Stimulated activated naive CD8-positive, alpha-beta T cell treated with anti-CD3 and anti-CD28 coated beads, Interleukin-15, Interleukin-2, amounts not matched to agents 100 ng/mL and 50 ng/mL, for 24 hours (primary cell): ENCODE results near the gene CABYR.
A peak's percentile ranks its signal among the peaks of the same experiment; 100 is the strongest.

Source experiments
- H3K27ac Mint-ChIP-seq: one replicate; pipeline ENCODE4 v1.8.0; 2021; ENCODE audit warnings: mild to moderate bottlenecking, mixed read lengths
- H3K27me3 Mint-ChIP-seq: one replicate; pipeline ENCODE4 v1.8.0; 2021; ENCODE audit warnings: mixed read lengths
- H3K36me3 Mint-ChIP-seq: one replicate; pipeline ENCODE4 v1.8.0; 2021; ENCODE audit warnings: low read depth, mixed read lengths
- H3K4me1 Mint-ChIP-seq: one replicate; pipeline ENCODE4 v1.8.0; 2021; ENCODE audit warnings: low read depth, mixed read lengths
- H3K4me3 Mint-ChIP-seq: one replicate; pipeline ENCODE4 v1.8.0; 2021; ENCODE audit warnings: mild to moderate bottlenecking, mixed read lengths
- H3K9me3 Mint-ChIP-seq: one replicate; pipeline ENCODE4 v1.8.0; 2021; ENCODE audit warnings: mixed read lengths

Gene CABYR

DNA sequence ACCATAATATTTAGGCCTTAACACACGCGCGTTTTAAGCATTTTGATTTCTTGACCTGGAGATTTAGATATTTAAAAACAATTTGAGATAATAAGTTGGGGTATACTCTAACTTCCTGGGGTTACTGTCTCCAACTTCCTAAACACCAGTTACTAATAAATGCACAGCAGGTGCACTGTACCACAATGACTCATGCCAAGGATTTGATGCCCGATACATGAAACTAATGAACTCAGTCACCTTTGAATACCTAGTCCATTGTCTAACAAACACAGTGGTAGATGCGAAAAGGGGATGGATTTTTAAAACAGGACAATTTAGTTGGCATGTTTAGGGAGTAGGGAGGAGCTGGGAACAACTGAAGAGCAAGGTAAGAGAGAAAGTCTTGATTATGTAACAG lies 21.2 kb downstream of the CABYR start:
- H3K27me3 Mint-ChIP-seq, result no peaks in the 10 kb centered on the region
- no peak overlapping the region for H3K27ac Mint-ChIP-seq
- no peak overlapping the region for H3K4me3 Mint-ChIP-seq
- H3K36me3 Mint-ChIP-seq, result no peaks in the 10 kb centered on the region
- H3K9me3 Mint-ChIP-seq, result no peaks in the 10 kb centered on the region
- H3K4me1 Mint-ChIP-seq, result no peaks in the 10 kb centered on the region

DNA sequence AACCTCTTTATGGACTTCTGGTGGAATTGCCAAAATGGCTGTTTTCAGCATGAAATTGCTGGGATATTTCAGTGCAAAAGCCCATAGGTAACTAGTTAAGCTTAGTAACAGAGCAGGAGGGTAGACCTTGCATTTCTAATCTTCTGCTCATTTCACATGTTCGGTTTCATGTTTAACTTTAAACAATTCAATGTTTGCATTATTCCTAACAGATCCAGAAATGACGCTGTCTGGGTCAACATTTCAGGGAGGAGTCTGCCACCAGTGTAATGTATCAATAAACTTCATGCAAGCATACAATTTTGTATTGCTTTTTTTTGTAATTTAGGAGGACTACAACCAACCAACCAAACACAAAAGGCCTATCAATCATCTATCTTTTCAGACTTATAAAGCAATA lies 22.4 kb downstream of the CABYR start:
- H3K4me3 Mint-ChIP-seq, result no peak overlapping the region
- no peaks in the 10 kb centered on the region for H3K27me3 Mint-ChIP-seq
- H3K27ac Mint-ChIP-seq, result no peak overlapping the region
- H3K4me1 Mint-ChIP-seq, result no peaks in the 10 kb centered on the region
- H3K36me3 Mint-ChIP-seq, result no peaks in the 10 kb centered on the region
- H3K9me3 Mint-ChIP-seq, result no peaks in the 10 kb centered on the region

DNA sequence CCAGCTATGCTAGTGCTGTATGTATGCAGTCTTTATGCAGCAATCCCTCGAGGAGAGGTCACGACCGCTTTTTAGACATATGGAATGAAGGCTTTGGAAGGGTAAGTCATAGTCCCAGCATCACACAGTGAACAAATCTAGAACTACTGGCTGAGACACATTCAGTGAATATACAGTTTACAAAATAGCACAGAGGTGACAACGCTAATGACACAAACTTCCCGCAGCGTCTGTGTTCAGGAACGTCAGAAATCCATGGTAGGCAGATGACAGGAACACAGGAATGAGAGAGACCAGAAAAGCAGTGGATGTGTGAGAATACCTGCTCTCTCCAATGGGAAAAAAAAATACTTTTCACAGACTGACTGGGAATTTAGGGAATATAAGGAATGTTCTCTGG lies 29.6 kb downstream of the CABYR start:
- Mint-ChIP-seq H3K36me3 (no peaks in the 10 kb centered on the region), H3K4me1 (no peaks in the 10 kb centered on the region), H3K27ac (no peak overlapping the region), H3K27me3 (no peaks in the 10 kb centered on the region), H3K9me3 (no peaks in the 10 kb centered on the region), H3K4me3 (no peak overlapping the region)

DNA sequence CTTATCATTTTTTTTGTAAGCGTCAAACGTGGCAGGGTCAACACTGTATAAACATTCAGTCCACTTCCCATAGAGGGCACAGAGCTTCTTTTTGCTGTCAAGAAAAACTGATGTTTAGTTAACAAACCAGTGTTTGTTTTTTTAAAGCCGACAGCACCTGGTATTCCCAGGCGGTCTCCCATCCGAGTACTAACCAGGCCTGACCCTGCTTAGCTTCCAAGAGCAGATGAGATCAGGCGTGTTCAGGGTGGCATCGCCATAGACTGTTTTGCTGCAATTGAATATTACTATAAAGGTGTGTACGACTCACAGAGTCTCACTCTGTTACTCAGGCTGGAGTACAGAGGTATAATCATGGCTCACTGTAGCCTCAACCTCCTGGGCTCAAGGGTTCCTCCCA lies 31.5 kb downstream of the CABYR start:
- Mint-ChIP-seq H3K36me3 (no peaks in the 10 kb centered on the region), H3K27me3 (no peaks in the 10 kb centered on the region), H3K4me1 (no peaks in the 10 kb centered on the region), H3K27ac (no peak overlapping the region), H3K9me3 (no peaks in the 10 kb centered on the region), H3K4me3 (no peak overlapping the region)

DNA sequence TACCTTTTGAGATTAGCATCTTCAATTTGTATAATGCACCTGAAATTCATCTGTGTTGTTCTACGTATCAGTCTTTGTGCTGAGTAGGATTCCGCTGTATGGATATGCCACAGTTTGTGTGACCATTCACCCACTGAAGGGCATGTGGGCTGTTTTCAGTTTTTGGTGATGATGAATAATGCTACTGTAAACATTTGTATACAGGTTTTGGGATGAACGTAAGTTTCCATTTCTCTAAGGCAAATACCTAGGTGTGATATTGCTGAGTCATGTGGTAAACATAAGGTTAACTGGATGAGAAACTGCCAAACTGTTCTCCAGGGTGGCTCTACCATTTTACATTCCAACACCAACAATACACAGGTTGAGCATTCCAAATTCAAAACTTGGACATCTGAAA lies 35.1 kb downstream of the CABYR start:
- Mint-ChIP-seq H3K9me3 (no peaks in the 10 kb centered on the region), H3K36me3 (no peaks in the 10 kb centered on the region), H3K4me1 (peaks cover 11% of the 10 kb centered on the region), H3K27me3 (no peaks in the 10 kb centered on the region), H3K27ac (peak overlapping the region; percentile 5), H3K4me3 (no peak overlapping the region)

DNA sequence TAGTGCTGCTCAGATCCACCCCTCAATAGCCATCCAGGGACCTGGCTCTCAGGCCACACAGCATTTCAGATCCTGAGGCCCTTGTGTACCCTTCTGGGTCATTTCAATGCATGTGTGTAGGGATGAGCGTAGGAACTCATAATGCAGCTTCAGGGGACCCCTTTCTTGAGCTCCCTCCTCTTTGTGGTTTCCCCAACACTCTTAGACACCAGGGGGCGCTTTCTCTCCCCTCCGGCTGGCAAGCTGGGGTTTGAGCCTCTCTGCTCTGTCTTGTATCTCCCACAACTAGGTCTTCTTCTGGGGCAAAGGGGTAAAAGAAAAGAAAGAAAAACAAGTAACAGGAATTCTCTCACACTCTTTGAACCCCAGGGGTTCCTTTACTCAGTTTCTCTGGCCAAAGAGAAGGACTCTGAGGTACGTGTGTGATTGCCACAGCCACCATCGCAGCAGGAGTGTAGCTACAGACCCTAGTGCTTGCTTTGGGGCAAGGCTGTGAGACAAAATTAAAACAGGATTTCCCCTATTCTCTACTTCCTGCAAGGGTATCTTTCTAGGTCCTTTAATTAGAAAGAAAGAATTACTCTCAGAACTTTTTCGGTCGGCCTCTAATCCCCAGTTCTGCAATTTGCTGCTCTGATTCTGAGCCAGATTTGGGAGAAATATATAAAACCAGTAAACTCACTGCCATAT lies 38.0 kb downstream of the CABYR start:
- no peak overlapping the region for H3K27ac Mint-ChIP-seq
- H3K36me3 Mint-ChIP-seq, result no peaks in the 10 kb centered on the region
- no peaks in the 10 kb centered on the region for H3K9me3 Mint-ChIP-seq
- H3K4me3 Mint-ChIP-seq, result no peak overlapping the region
- no peaks in the 10 kb centered on the region for H3K27me3 Mint-ChIP-seq
- H3K4me1 Mint-ChIP-seq, result peaks cover 11% of the 10 kb centered on the region

DNA sequence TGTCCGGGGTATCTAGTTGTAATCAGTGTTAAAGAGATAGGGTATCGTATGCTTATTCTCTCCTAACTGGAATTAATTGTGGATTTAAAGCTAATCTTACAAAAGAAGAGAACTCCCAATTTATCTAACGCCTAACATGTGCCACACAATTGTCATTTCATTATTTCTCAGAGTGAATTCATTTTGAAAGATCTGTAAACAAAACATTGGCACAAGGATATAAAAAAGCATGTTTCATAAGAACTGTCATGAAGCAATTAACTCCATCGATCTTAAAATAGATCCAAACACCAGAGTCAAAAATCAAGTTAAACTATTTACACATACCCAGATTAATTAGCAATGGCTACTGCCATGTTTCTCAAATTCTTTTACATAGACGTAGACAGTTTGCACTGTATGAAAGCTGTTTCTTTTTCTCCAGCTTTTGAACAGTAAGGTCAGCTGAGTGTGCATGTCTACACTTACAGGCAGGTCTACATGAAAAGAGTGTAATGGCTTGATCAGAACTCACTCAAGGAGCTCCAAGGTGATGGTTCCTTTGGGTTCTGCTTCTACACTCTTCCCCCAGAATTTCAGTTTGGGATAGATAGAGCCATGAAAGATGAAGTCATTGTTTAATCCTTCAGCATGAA lies 38.8 kb downstream of the CABYR start:
- Mint-ChIP-seq H3K27ac (no peak overlapping the region), H3K9me3 (no peaks in the 10 kb centered on the region), H3K27me3 (no peaks in the 10 kb centered on the region), H3K4me3 (no peak overlapping the region), H3K4me1 (peaks cover 11% of the 10 kb centered on the region), H3K36me3 (no peaks in the 10 kb centered on the region)

DNA sequence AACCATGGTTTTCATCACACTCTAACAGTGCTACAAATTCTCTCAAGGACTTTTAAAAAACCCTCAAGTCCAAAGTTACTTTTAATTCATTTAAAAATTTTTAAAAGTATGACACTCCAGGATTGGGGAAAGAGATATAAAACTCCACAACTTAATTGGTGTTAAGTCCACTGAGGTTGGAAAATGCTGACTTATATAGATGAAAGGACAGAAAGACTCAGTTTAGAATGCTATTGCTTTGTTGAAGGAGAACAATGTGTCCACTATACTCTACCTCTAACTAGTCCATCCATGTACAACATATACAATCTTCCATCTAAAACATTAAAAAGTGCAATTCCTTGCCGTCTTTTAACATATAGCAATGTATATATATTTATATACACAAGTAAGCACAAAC lies 41.2 kb downstream of the CABYR start:
- Mint-ChIP-seq H3K36me3 (no peaks in the 10 kb centered on the region), H3K9me3 (no peaks in the 10 kb centered on the region), H3K4me1 (peaks cover 11% of the 10 kb centered on the region), H3K27me3 (no peaks in the 10 kb centered on the region), H3K4me3 (no peak overlapping the region), H3K27ac (no peak overlapping the region)

DNA sequence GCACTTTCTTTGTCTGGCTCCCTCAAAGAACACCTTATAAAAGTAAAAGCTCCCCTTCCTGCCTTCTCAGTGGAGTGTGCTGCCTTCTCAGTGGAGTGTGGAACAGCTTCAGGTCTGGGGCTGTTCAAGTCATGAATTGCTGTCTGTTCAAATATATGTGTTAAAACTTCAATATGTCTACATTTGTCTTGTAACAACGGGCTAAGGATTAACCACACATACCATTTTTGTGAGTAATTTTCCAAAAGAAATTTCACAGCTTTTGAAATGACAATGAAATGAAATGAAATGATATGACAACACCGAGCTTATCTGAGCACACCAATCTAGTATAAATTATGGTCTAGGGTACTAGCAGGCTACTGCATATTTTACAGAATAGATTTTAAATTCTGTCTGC lies 42.9 kb downstream of the CABYR start:
- H3K27ac Mint-ChIP-seq, result no peak overlapping the region
- peaks cover 7% of the 10 kb centered on the region for H3K4me1 Mint-ChIP-seq
- H3K9me3 Mint-ChIP-seq, result no peaks in the 10 kb centered on the region
- H3K27me3 Mint-ChIP-seq, result no peaks in the 10 kb centered on the region
- no peak overlapping the region for H3K4me3 Mint-ChIP-seq
- H3K36me3 Mint-ChIP-seq, result no peaks in the 10 kb centered on the region

DNA sequence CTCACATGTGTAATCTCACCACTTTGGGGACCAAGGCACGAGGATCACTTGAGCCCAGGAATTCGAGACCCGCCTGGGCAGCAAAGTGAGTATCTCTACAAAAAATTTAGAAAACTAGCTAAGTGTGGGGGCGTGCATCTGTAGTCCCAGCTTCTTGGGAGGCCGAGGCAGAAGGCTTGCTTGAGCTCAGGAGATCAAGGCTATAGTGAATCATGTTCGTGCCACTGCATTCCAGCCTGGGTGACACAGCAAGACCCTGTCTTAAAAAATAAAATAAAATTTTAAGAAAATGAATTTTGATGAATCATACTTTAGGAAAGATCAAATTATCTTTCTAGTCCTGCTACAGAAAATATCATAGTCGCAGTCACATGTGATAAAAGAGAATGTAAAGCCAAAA lies 46.9 kb downstream of the CABYR start:
- Mint-ChIP-seq H3K4me3 (no peak overlapping the region), H3K4me1 (no peaks in the 10 kb centered on the region), H3K36me3 (no peaks in the 10 kb centered on the region), H3K27me3 (no peaks in the 10 kb centered on the region), H3K27ac (no peak overlapping the region), H3K9me3 (no peaks in the 10 kb centered on the region)

DNA sequence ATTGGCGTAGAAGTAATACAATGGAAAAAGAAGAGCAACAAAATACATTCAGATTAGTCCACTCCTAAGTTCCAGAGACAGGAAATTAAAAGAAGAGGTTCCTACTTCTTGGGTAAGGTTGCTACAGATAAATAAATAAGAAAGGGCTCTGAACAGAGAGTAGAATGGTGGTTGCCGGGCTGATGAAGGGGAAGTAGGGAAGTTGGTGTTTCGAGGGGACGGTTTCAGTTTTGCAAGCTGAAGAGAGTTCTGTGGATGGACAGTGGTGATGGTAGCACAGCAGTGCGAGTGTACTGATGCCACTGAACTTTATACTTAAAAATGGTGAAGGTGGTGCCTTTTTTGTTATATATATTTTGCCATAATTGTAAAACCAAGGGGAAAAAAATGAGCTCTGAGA lies 48.2 kb downstream of the CABYR start:
- Mint-ChIP-seq H3K9me3 (no peaks in the 10 kb centered on the region), H3K36me3 (no peaks in the 10 kb centered on the region), H3K27ac (no peak overlapping the region), H3K27me3 (no peaks in the 10 kb centered on the region), H3K4me1 (no peaks in the 10 kb centered on the region), H3K4me3 (no peak overlapping the region)

DNA sequence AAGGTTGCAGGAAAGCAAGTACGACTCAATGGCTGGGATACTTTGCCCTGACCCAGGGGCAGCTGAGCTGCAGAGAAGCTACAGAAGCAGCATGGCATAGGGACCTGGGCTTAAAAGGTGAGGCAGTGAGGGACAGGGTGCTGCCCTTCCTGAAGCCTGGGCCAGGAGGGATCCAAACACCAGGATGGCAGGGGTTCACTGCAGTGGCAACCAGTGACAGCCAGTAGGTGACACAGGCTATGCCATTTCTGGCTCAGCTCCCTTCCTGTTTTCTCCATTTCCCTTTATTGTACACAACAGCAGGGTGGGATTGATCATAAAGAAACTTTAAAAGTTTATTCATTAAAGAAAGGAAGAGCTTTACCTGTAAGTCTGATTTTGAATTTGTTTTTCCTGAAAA lies 48.8 kb downstream of the CABYR start:
- H3K9me3 Mint-ChIP-seq, result no peaks in the 10 kb centered on the region

DNA sequence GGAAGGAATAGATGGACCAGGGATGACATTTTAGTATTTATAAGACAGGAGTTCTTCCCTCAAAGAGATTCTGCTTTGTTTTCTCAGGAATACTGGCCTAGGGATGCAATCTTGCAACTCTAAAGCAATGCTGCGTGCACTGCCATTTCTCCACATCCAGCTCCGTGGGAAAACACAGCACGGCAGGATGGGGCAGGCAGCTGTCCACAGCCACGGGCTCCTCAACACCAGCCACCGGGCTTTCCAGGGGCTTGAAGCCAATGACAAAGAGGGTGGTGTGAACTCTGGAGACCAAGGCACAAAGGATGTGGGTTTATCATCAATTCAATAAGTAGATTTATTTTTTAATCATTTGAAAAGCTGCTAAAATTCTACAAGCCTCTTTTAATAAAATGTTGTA lies 49.3 kb downstream of the CABYR start:
- no peak overlapping the region for H3K27ac Mint-ChIP-seq
- H3K9me3 Mint-ChIP-seq, result no peaks in the 10 kb centered on the region
- H3K4me1 Mint-ChIP-seq, result no peaks in the 10 kb centered on the region
- H3K4me3 Mint-ChIP-seq, result no peak overlapping the region
- H3K27me3 Mint-ChIP-seq, result no peaks in the 10 kb centered on the region
- H3K36me3 Mint-ChIP-seq, result no peaks in the 10 kb centered on the region

More for the DNA sequence above, 48.8 kb downstream of the CABYR start:
- Mint-ChIP-seq H3K27ac (no peak overlapping the region), H3K27me3 (no peaks in the 10 kb centered on the region), H3K4me3 (no peak overlapping the region), H3K4me1 (no peaks in the 10 kb centered on the region), H3K36me3 (no peaks in the 10 kb centered on the region)

DNA sequence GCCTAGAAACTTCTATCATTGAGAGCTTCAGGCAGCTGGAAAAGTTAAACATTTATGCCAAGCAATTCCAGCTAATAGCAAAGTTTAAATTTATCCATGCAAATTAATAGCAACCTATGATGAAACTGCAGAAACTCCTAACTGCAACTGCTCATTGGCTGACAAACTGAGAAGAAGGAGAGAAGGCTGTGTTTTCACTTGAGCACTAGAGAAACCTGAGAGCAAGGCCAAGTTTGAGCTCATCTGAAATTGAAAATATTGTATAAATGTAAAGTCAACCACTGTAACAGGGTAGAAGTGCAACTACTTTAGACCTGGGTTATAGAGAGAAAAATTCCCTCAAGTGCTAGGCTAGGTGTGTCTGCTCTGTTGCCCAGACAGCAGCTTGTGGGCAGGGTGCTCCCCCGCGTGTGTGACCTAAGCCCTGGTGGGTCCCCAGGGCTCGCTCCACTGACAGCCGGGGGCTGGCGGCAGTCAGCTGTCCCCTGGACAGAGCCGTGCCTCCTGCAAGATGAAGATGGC lies 50.2 kb downstream of the CABYR start:
- no peak overlapping the region for H3K27ac Mint-ChIP-seq
- H3K27me3 Mint-ChIP-seq, result no peaks in the 10 kb centered on the region
- H3K36me3 Mint-ChIP-seq, result no peaks in the 10 kb centered on the region
- no peaks in the 10 kb centered on the region for H3K9me3 Mint-ChIP-seq
- H3K4me3 Mint-ChIP-seq, result no peak overlapping the region
- no peaks in the 10 kb centered on the region for H3K4me1 Mint-ChIP-seq

DNA sequence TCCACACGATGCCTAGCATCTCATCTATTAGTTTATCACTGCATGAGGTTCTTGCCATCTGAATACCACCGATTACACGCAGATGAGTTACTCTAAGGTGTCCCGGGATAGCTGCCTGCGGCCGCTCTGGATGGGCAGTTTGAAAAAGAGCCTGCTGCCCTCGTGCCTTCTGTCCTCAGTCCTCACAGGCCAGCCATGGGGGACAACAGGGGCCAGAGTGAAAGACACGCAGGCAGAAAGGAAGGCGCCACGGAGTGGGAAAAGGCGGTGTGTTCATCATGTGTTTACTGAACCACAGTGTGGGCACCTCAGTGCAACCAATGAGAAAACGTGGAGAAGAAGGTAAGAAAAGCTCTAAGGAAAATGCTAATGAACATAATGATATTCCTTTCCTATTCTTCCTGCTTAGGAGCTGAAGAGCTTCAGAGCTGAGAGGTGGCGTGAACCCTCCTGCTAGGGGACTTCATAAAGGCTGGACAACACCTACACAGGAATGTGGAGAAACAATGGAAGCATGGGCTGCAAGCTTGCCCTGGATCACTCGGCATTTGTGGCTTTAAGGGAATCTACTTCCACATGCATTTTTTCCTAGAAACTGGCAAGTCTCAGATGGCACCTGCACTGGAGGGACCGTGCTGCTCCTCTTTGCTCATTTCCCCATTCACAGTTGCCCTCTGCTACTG lies 50.9 kb downstream of the CABYR start:
- Mint-ChIP-seq H3K27me3 (no peaks in the 10 kb centered on the region), H3K27ac (no peak overlapping the region), H3K9me3 (no peaks in the 10 kb centered on the region), H3K36me3 (no peaks in the 10 kb centered on the region), H3K4me1 (no peaks in the 10 kb centered on the region), H3K4me3 (no peak overlapping the region)
